PC-9 (cell line): ENCODE data around the gene IZUMO3. TPM values are rescaled to one million over a fixed set of nuclear protein-coding genes. Genes with fewer than 3 reads are reported as not detected.

ENCODE experiments used
- BruUV-seq: library from RNA; stranded (reverse); fragments of 400-500 nt; replicated peaks from 2 replicates; lab custom pipeline; 2021; lab: Mats Ljungman, UMichigan
- CTCF ChIA-PET: fragments of 300-600 bp; sonication (Branson Sonifier 250); formaldehyde crosslinking; loops from one replicate; lab custom pipeline; 2022; ENCODE audit warnings: antibody characterized with exemption; lab: Charles Lee
- POLR2A ChIA-PET: fragments of 300-600 bp; sonication (Branson Sonifier 250); formaldehyde crosslinking; loops from one replicate; lab custom pipeline; 2022; ENCODE audit warnings: antibody characterized with exemption; ENCODE audit not compliant: unreplicated experiment; lab: Charles Lee
- DNase-seq, 2 experiments: peaks; one replicate each; pipeline versions ENCODE4 v3.0.0 to v3.0.0-alpha.2; 2015 to 2022; ENCODE audit warnings: mixed read lengths in 1 of 2
- H2AFZ ChIP-seq: fragments of 200-600 bp; sonication (generic); 2 replicates; pipeline ENCODE4 v1.8.1; 2017; ENCODE audit warnings: antibody characterized with exemption
- H3F3A ChIP-seq: fragments of 200-600 bp; sonication (generic); 2 replicates; pipeline ENCODE4 v1.8.1; 2017; ENCODE audit warnings: antibody characterized with exemption, mild to moderate bottlenecking, low read depth; ENCODE audit not compliant: insufficient read depth
- H3K27ac ChIP-seq: fragments of 200-600 bp; sonication (generic); 2 replicates; pipeline ENCODE4 v1.6.1; 2016; ENCODE audit warnings: mixed run types
- H3K27me3 ChIP-seq: fragments of 200-600 bp; sonication (generic); 2 replicates; pipeline ENCODE4 v1.6.1; 2016; ENCODE audit warnings: low read depth, mixed run types; ENCODE audit not compliant: insufficient read depth
- H3K36me3 ChIP-seq: fragments of 200-600 bp; sonication (generic); 2 replicates; pipeline ENCODE4 v1.6.1; 2016; ENCODE audit warnings: low read depth, mixed run types
- H3K4me1 ChIP-seq: fragments of 200-600 bp; sonication (generic); replicated peaks from 2 replicates; pipeline ENCODE4 v1.6.1; 2016; ENCODE audit warnings: mixed run types; ENCODE audit not compliant: insufficient read depth
- H3K4me2 ChIP-seq: fragments of 200-600 bp; sonication (generic); 2 replicates; pipeline ENCODE4 v1.6.1; 2017; ENCODE audit warnings: mixed run types
- H3K4me3 ChIP-seq: fragments of 200-600 bp; sonication (generic); 2 replicates; pipeline ENCODE4 v1.6.1; 2016; ENCODE audit warnings: mixed run types
- H3K79me2 ChIP-seq: fragments of 200-600 bp; sonication (generic); 2 replicates; pipeline ENCODE4 v1.6.1; 2017; ENCODE audit warnings: low read depth, mixed run types
- H3K9me2 ChIP-seq: fragments of 200-600 bp; sonication (generic); 2 replicates; pipeline ENCODE4 v1.8.1; 2017; ENCODE audit warnings: mild to moderate bottlenecking; ENCODE audit not compliant: insufficient read depth
- H3K9me3 ChIP-seq: fragments of 200-600 bp; sonication (generic); 2 replicates; pipeline ENCODE4 v1.8.1; 2016; ENCODE audit warnings: low read depth; ENCODE audit not compliant: insufficient read depth
- H4K20me1 ChIP-seq: fragments of 200-600 bp; sonication (generic); 2 replicates; pipeline ENCODE4 v1.8.1; 2017; ENCODE audit not compliant: insufficient read depth
- CTCF ChIP-seq: fragments of 200-600 bp; sonication (generic); conservative IDR thresholded peaks from 2 replicates; pipeline ENCODE4 v1.6.1; 2017; ENCODE audit warnings: mixed run types, antibody characterized with exemption, mild to moderate bottlenecking, moderate library complexity
- EZH2 ChIP-seq: fragments of 200-600 bp; sonication (generic); IDR thresholded peaks from 2 replicates; pipeline ENCODE4 v1.8.0; 2017; ENCODE audit warnings: antibody characterized with exemption, low read depth
- intact Hi-C: fragments of 100-400 bp; cut with micrococcal nuclease; formaldehyde crosslinking; loops from one replicate; pipeline ENCODE4 v1.10.0; 2022; ENCODE audit not compliant: unreplicated experiment
- total RNA-seq: library from RNA; stranded (reverse); gene quantifications from 2 replicates; pipeline ENCODE4 v1.2.3, GENCODE V29; 2021

The IZUMO3 gene
- total RNA-seq, 1 experiment from 2014 or later = not detected

- H3K27ac ChIP-seq = no peak overlapping the region
- intact Hi-C loops = no loop called here
- no peaks in the 10 kb centered on the region for H3K9me2 ChIP-seq
- POLR2A ChIA-PET = no interaction called here
- H2AFZ ChIP-seq = no peak overlapping the region
- H3K4me2 ChIP-seq = no peak overlapping the region
- no peaks in the 10 kb centered on the region for H3K4me1 ChIP-seq
- TF ChIP-seq CTCF (no peak), EZH2 (no peak)
- no peaks in the 10 kb centered on the region for H3K9me3 ChIP-seq
- no peaks in the 10 kb centered on the region for H3K27me3 ChIP-seq
- no peaks in the 10 kb centered on the region for H3F3A ChIP-seq
- no peak for DNase-seq
- no peaks in the 10 kb centered on the region for H4K20me1 ChIP-seq
- H3K79me2 ChIP-seq = no peaks in the 10 kb centered on the region
- CTCF ChIA-PET = no interaction called here
- BruUV-seq = no TSS peak
- no peaks in the 10 kb centered on the region for H3K36me3 ChIP-seq
- H3K4me3 ChIP-seq = no peak overlapping the region
Measured at GRCh38 chr9:24516463-24516862, 29.2 kb downstream of the IZUMO3 start.

- Histone ChIP-seq H3K27ac (no peak overlapping the region), H3K79me2 (no peaks in the 10 kb centered on the region), H3K4me2 (no peak overlapping the region), H4K20me1 (no peaks in the 10 kb centered on the region), H3K9me2 (no peaks in the 10 kb centered on the region), H3K36me3 (no peaks in the 10 kb centered on the region), H2AFZ (no peak overlapping the region), H3K4me1 (no peaks in the 10 kb centered on the region), H3K27me3 (no peaks in the 10 kb centered on the region), H3K4me3 (no peak overlapping the region), H3F3A (no peaks in the 10 kb centered on the region), H3K9me3 (no peaks in the 10 kb centered on the region)
- no peak for DNase-seq
- ChIA-PET CTCF (no interaction called here), POLR2A (no interaction called here)
- intact Hi-C loops = no loop called here
- no peak for TF ChIP-seq EZH2
- TF ChIP-seq CTCF = no peak
- no TSS peak for BruUV-seq
Measured at GRCh38 chr9:24509850-24510249, 35.8 kb downstream of the IZUMO3 start.

- Histone ChIP-seq H3K36me3 (no peaks in the 10 kb centered on the region), H3K79me2 (no peaks in the 10 kb centered on the region), H3K27me3 (no peaks in the 10 kb centered on the region), H3K4me2 (no peak overlapping the region), H3F3A (no peaks in the 10 kb centered on the region), H3K9me3 (no peaks in the 10 kb centered on the region), H3K9me2 (no peaks in the 10 kb centered on the region), H3K27ac (no peak overlapping the region), H3K4me3 (no peak overlapping the region), H3K4me1 (no peaks in the 10 kb centered on the region), H4K20me1 (no peaks in the 10 kb centered on the region), H2AFZ (no peak overlapping the region)
- POLR2A ChIA-PET = no interaction called here
- DNase-seq = no peak
- TF ChIP-seq CTCF = no peak
- TF ChIP-seq EZH2 = no peak
- no TSS peak for BruUV-seq
- CTCF ChIA-PET = no interaction called here
- intact Hi-C loops = no loop called here
Measured at GRCh38 chr9:24504521-24504920, 41.2 kb downstream of the IZUMO3 start.
